Limb (tissue), 2 donors: ENCODE results near the gene MATN1.
A peak's percentile ranks its signal among the peaks of the same experiment; 100 is the strongest.

Experiments
- DNase-seq, 2 donors: peaks; one replicate each; pipeline ENCODE4 v3.0.0-alpha.2; 2016; ENCODE audit errors: extremely low spot score in 2 of 2

The MATN1 gene

DNA sequence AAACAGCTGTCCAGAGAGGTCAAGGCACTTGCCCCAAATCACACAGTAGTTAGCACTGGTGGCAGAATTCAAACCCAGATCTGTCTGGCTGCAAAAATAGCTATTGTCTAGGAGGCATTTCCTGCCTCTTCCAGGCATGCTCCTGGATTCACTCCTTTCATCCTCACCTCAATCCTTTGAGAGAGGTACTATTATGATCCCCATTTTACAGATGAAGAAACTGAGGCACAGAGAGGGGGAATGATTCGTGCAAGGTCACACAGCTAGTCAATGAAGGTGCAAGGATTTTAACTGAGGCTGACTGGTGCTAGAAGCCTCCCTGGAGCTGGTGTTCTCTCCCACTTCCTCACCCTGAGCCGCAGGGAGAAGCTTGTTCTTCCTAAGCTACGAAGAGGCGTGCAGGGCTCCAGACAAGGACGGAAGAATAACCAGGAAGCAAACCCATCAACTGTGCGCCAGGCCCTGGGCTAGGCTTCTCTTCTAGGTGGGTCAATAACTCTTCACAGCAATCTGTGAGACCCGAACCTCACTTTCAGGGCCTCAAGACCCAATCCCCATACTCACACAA lies 34.8 kb upstream of the MATN1 start:
- DNase-seq, result no peak

DNA sequence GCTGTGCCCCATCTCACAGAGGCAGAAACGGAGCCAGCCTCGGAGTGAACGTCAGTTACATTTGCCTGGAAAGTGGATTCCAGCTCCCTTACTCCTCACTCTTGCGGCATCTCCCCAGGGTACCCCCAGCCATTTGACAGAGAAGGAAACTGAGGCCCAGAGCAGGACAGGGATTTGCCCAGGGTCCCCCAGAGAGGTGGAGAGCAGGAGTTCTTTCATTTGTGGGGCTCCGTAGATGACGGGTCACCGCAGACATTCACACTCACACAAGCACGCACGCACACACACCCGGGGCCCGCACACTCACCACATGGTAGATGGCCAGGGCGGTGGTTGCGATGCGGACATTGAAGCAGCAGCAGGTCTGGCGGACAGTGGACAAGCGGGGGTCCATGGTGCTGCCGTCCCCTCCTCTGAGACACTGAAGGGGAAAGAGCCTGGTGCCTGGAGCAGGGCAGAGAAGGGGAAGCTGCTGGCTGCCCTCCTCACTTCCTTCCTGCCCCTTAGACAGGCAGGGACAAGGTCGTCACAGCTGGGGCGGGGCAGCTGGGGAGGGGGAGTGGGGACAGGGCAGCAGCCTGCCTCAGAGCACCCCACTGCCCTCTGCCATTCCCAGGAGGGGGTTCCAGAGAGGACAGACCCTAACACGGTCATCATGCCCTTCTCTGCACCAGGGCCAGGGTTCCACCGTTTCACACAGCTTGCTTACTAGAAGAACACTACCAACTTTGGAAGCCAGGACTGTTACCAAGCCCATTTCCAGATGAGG lies 34.2 kb upstream of the MATN1 start, which contains the start of gene LAPTM5:
LAPTM5 (minus strand) TSS at position 423 of the 769 bp plus-strand sequence; CDS start at position 394, 29 bp downstream.
- no peak for DNase-seq

- peak in 1 of 2 donors; percentile 53 for DNase-seq
Measured at GRCh38 chr1:30756545-30757351, 33.4 kb upstream of the MATN1 start.

DNA sequence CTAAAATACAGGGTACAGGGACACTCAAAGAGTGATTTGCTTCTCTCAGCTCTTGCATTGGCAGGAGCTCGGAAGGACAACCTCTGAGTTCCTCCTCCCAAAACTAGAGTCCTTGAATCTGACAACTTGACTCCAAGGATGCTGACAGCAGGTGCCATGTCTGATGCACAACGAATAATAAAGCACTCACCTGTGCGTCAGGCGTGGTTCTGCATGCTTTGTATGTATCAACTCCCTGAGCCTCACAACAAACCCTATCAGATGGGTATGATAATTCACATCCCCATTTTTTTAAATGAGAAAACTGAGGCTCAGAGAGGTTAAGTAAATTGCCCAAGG lies 32.8 kb upstream of the MATN1 start:
- DNase-seq, result no peak

DNA sequence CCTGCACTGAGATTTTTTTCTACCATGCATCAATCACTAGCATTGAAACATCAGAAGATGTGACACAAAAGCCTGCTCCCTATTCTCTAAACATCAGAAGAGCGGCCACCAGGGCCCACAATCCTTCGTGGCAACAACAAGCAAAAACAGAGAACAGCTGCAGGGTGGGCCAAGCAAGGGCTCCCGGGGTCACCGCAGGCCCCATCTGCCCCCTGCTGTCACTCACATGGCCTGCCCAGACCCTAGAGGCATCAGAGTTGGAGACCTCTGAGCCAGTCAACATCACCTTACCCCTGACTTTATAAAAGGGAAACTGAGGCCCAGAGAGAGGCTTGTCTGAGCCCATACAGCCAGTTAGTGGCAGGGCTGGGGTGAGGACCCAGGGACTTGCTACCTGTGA lies 32.4 kb upstream of the MATN1 start:
- no peak for DNase-seq

DNA sequence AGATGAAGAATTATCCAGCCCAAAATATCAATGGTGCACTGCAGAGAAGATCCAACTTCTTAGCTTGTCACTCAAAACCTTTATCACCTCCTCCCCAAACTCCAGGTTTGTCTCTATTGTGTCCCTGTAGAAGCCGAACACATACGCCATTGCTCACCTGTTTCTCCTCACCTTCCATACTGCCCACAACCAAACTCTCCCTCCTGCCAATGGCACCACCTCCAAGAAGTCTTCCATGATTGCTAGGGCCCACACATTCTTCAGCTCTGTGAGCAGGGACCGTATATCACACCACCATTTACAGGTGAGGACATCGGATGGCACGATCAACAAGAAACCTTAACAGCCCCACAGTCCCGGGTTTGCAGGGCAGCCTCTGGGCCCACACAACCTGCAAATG lies 31.9 kb upstream of the MATN1 start:
- DNase-seq, result no peak

- no peak for DNase-seq
Measured at GRCh38 chr1:30754684-30755171, 31.3 kb upstream of the MATN1 start.

GRCh38 chr1:30753660-30754123 lies 30.3 kb upstream of the MATN1 start:
- DNase-seq, result no peak

- DNase-seq, result no peak
Measured at GRCh38 chr1:30753118-30753517, 29.7 kb upstream of the MATN1 start.

DNA sequence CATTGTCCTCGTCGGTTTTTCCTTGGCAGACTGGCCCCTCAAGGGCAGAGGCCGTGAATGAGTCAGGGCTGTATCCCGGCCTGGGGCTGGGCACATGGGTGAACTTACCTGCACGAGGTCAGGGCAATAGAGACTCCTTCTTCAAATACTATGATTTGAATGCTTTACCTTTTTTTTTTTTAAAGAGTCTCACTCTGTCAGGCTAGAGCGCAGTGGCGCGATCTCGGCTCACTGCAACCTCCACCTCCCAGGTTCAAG lies 29.2 kb upstream of the MATN1 start:
- no peak for DNase-seq

- no peak for DNase-seq
Measured at GRCh38 chr1:30751830-30752650, 28.7 kb upstream of the MATN1 start.

DNA sequence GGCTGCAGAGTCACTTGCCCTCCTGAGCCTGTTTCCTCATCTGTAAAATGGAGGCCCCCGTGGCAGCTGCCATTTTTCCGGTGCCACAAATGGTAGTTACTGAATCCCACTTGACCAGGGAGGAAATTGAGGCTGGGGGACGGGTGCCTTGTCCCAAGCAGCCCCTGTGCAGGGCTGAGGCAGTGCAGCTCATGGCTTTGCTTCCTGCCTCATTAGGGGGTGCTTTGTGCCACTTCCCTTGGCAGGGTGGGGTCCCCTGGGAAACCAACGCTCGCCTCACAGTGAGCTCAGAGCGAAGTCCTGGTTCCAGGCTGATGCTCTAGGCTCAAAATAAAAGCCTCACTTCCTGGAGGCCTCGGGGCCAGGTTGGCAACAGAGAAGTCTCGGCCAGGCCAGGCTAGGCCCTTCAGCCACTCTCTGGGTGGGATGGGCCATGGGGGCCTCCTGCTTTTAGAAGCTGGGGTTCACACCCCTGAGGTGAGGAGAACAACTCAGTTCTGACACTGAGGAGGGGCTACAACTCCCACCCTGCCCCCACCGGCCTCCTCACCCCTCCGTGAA lies 27.4 kb upstream of the MATN1 start:
- DNase-seq, result no peak

- DNase-seq, result no peak
Measured at GRCh38 chr1:30749691-30750583, 26.6 kb upstream of the MATN1 start.

- no peak for DNase-seq
Measured at GRCh38 chr1:30748699-30749401, 25.5 kb upstream of the MATN1 start.

GRCh38 chr1:30748098-30748698 lies 24.8 kb upstream of the MATN1 start:
- no peak for DNase-seq

GRCh38 chr1:30747033-30748008 lies 23.9 kb upstream of the MATN1 start:
- DNase-seq, result no peak

DNA sequence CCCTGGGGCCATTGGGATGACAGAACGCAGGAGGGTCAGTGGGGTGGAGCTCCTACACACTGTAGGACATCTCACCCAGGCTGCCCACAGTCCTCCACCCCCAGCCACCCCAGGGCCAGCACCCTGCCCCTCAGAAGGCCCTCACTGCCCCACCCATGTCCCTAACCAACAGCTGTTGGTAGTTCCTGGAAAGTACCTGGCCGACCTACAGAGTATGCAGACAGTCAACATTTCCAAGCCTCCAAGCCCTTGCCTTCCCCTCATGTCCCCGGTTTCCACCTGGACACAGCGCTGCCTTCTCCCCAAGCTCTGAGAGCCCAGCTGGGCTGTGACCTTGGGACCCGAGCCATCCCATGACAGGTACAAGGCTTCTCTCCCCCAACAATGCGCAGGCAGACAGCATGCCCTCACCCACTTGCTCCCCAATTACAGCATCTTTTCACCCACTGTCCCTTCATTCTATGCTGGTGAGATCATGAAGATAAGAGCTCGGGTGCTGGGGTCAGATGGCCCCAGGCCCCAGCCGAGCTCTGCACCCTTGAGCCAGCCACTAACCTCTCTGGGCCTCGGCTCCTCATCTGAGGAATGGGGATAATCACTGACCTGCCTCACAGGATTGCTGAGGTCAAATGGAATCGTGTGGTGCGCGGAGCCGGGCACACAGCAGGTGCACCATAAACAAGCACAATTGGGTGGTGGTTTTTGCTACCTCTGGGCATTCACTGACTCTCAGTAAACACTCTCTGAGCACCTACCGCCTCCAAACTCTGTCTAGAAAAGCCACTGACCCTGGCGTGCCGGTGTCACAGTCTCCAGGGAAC lies 23.0 kb upstream of the MATN1 start:
- no peak for DNase-seq
